ENCODE results near the gene ZBTB7C.

The ZBTB7C gene

GRCh38 chr18:48222118-48222517 lies 187.1 kb downstream of the ZBTB7C start:
- no peak for FAIRE-seq

GRCh38 chr18:48219810-48220499 lies 189.2 kb downstream of the ZBTB7C start:
- DNase-seq (ENCODE audit: insufficient read length, low spot score): no peak
- FAIRE-seq: no peak

More at GRCh38 chr18:48222118-48222517, 187.1 kb downstream of the ZBTB7C start:
- DNase-seq (ENCODE audit: insufficient read length, low spot score): peak; percentile 14

- no peak for DNase-seq (ENCODE audit: insufficient read length, low spot score)
- FAIRE-seq: no peak
Measured at GRCh38 chr18:48219037-48219809, 190.0 kb downstream of the ZBTB7C start.

- DNase-seq (ENCODE audit: insufficient read length, low spot score): no peak
- FAIRE-seq: no peak
Measured at GRCh38 chr18:48218285-48219022, 190.7 kb downstream of the ZBTB7C start.

GRCh38 chr18:48217258-48218250 lies 191.6 kb downstream of the ZBTB7C start:
- no peak for FAIRE-seq

GRCh38 chr18:48216639-48217257 lies 192.4 kb downstream of the ZBTB7C start:
- FAIRE-seq (no peak), DNase-seq (ENCODE audit: insufficient read length, low spot score) (no peak)

More at GRCh38 chr18:48217258-48218250, 191.6 kb downstream of the ZBTB7C start:
- DNase-seq (ENCODE audit: insufficient read length, low spot score): no peak

GRCh38 chr18:48215876-48216638 lies 193.1 kb downstream of the ZBTB7C start:
- DNase-seq (ENCODE audit: insufficient read length, low spot score) (no peak), FAIRE-seq (no peak)

GRCh38 chr18:48213791-48214190 lies 195.4 kb downstream of the ZBTB7C start:
- FAIRE-seq (no peak), DNase-seq (ENCODE audit: insufficient read length, low spot score) (no peak)

GRCh38 chr18:48208432-48209140 lies 200.6 kb downstream of the ZBTB7C start:
- FAIRE-seq (no peak), DNase-seq (ENCODE audit: insufficient read length, low spot score) (no peak)

GRCh38 chr18:48207733-48208132 lies 201.4 kb downstream of the ZBTB7C start:
- no peak for FAIRE-seq
- no peak for DNase-seq (ENCODE audit: insufficient read length, low spot score)

- no peak for FAIRE-seq
- DNase-seq (ENCODE audit: insufficient read length, low spot score): no peak
Measured at GRCh38 chr18:48206887-48207286, 202.3 kb downstream of the ZBTB7C start.

- no peak for DNase-seq (ENCODE audit: insufficient read length, low spot score)
- no peak for FAIRE-seq
Measured at GRCh38 chr18:48203961-48204666, 205.1 kb downstream of the ZBTB7C start.

GRCh38 chr18:48203288-48203945 lies 205.8 kb downstream of the ZBTB7C start:
- no peak for FAIRE-seq

GRCh38 chr18:48202350-48203260 lies 206.6 kb downstream of the ZBTB7C start:
- FAIRE-seq (no peak), DNase-seq (ENCODE audit: insufficient read length, low spot score) (no peak)

More at GRCh38 chr18:48203288-48203945, 205.8 kb downstream of the ZBTB7C start:
- no peak for DNase-seq (ENCODE audit: insufficient read length, low spot score)

- FAIRE-seq: no peak
Measured at GRCh38 chr18:48202006-48202348, 207.2 kb downstream of the ZBTB7C start.

GRCh38 chr18:48201337-48202005 lies 207.7 kb downstream of the ZBTB7C start:
- no peak for DNase-seq (ENCODE audit: insufficient read length, low spot score)
- FAIRE-seq: no peak

More at GRCh38 chr18:48202006-48202348, 207.2 kb downstream of the ZBTB7C start:
- DNase-seq (ENCODE audit: insufficient read length, low spot score): no peak
